Kidney epithelial cell (primary cell): ENCODE measurements around the gene GYG2. TPM values are rescaled to one million over a fixed set of nuclear protein-coding genes. Genes with fewer than 3 reads are reported as not detected.
"Not testable (repeated sequence)": the region's sequence is repeated elsewhere in the genome, so short reads cannot be mapped to it uniquely, and the experiment has no call there.

Experiments used
- DNase-seq: peaks from one replicate; pipeline ENCODE4 v3.0.0-alpha.2; 2010; ENCODE audit warnings: low read depth
- H3K27me3 ChIP-seq: 2 replicates; pipeline ENCODE4 v1.6.0; 2011; ENCODE audit warnings: low read length; ENCODE audit not compliant: control insufficient read depth, insufficient read depth
- H3K36me3 ChIP-seq: 2 replicates; pipeline ENCODE4 v1.5.1; 2011; ENCODE audit warnings: low read length; ENCODE audit not compliant: control insufficient read depth, insufficient read depth
- H3K4me3 ChIP-seq: 2 replicates; pipeline ENCODE4 v1.5.1; 2011; ENCODE audit warnings: low read depth, mild to moderate bottlenecking, control low read depth, low read length
- total RNA-seq: library from RNA; depleted of rRNA; stranded (reverse); fragments of >200 nt; gene quantifications from 2 replicates; pipeline ENCODE4 v1.2.3, GENCODE V29; 2015
- TF ChIP-seq, protein P1 (sequence below): IDR thresholded peaks from 2 replicates; pipeline ENCODE4 v1.5.1; 2011; ENCODE audit warnings: mild to moderate bottlenecking, moderate library complexity, low read length, control low read depth, inconsistent platforms; ENCODE audit not compliant: insufficient read depth, poor library complexity, severe bottlenecking

GYG2 gene
- total RNA-seq, 1 donor from 2014 or later, result 2.2 TPM

DNA sequence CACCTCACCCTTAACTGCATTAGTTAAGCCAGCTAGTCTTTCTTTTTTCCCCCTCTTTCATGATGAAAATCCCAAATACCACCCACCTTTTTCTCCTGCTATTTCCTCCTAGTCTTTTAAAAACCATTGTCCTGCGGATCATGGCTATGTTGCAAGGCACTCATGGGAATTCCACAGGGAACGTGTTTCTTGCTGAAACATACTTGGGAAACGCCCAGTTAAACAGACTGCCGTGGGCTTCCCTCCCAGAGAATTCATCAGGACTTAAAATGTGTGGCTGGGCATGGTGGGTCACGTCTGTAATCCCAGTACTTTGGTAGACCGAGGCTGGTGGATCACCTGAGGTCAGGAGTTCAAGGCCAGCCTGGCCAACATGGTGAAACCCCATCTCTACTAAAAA lies 44.7 kb upstream of the GYG2 start:
- no peak for DNase-seq
- Histone ChIP-seq H3K27me3 (peaks cover 2% of the 10 kb centered on the region), H3K36me3 (no peaks in the 10 kb centered on the region), H3K4me3 (no peak overlapping the region)
- TF ChIP-seq, protein P1, sequence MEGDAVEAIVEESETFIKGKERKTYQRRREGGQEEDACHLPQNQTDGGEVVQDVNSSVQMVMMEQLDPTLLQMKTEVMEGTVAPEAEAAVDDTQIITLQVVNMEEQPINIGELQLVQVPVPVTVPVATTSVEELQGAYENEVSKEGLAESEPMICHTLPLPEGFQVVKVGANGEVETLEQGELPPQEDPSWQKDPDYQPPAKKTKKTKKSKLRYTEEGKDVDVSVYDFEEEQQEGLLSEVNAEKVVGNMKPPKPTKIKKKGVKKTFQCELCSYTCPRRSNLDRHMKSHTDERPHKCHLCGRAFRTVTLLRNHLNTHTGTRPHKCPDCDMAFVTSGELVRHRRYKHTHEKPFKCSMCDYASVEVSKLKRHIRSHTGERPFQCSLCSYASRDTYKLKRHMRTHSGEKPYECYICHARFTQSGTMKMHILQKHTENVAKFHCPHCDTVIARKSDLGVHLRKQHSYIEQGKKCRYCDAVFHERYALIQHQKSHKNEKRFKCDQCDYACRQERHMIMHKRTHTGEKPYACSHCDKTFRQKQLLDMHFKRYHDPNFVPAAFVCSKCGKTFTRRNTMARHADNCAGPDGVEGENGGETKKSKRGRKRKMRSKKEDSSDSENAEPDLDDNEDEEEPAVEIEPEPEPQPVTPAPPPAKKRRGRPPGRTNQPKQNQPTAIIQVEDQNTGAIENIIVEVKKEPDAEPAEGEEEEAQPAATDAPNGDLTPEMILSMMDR, result no peak

DNA sequence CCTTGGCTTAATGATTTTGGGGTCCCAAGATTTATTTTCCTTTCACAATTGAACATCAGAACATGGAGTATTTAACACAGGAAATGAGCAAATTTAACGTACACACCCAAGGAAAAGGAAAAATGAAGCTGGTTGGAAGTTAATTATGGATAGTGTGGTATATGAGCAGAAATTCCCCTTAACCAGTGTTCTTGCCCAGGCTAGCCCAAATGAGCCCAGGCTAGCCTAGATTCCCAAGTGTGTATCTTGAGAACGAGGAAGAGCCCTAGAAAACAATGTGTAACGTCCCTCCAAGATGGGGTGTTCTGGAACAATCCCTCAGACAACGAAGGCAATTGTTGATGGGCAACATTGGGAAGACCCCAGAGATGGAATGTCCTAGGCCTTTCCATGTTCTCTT lies 43.2 kb upstream of the GYG2 start:
- TF ChIP-seq, protein P1, result no peak
- no peak overlapping the region for H3K4me3 ChIP-seq
- no peak for DNase-seq
- peaks cover 2% of the 10 kb centered on the region for H3K27me3 ChIP-seq
- no peaks in the 10 kb centered on the region for H3K36me3 ChIP-seq

DNA sequence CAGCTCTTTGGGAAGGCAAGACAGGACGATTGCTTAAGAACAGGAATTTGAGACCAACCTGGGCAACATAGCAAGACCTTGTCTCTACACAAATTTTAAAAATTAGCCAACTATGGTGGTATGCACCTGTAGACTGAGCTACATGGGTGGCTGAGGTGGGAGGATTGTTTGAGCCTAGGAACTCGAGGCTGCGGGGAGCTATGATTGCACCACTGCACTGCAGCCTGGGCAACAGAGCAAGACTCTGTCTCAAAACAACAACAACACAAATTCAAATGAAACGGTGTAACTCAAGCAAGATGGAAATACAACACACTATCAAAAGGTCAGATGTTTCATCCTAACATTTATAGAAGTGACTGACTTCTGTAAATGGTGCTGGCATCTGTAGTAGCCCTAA lies 39.8 kb upstream of the GYG2 start:
- Histone ChIP-seq H3K4me3 (no peak overlapping the region), H3K27me3 (no peaks in the 10 kb centered on the region), H3K36me3 (no peaks in the 10 kb centered on the region)
- DNase-seq, result no peak
- TF ChIP-seq, protein P1, result no peak

DNA sequence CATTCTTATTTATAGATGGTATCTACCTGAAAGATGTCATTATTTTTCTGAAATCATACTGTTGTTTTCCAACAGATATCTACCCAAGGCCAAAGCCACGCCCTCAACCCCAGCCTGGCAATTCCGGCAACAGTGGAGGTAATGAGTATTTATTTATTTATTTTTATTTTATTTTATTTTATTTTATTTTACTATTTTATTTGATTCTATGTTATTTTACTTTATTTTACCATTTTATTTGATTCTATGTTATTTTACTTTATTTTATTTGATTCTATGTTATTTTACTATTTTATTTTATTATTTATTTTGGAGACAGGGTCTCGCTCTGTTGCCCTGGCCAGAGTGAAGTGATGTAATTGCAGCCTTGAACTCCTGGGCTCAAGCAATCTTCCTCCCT lies 39.2 kb upstream of the GYG2 start:
- DNase-seq, result no peak
- Histone ChIP-seq H3K27me3 (no peaks in the 10 kb centered on the region), H3K36me3 (no peaks in the 10 kb centered on the region), H3K4me3 (no peak overlapping the region)
- TF ChIP-seq, protein P1, result no peak

DNA sequence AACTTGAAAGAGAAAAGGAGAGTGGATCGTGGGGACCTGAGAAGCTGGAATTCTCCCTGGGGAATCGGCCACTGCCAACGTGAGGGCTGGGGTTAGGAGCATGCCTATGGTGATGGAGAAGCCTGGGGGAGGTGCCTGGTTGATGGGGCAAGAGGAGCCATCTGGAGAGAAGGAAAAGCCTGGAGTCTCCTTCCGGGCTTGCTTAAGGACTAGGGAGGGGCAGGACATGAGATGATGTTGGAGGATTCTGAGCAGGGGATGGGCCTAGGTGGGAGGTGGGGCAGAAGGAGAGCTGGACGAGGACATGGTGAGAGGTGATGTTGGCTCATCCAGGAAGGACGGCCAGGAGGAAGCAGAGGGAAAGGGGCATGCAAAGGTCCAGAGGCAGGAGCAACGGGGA lies 35.0 kb upstream of the GYG2 start:
- H3K27me3 ChIP-seq, result no peaks in the 10 kb centered on the region
- no peak for DNase-seq
- H3K36me3 ChIP-seq, result no peaks in the 10 kb centered on the region
- no peak overlapping the region for H3K4me3 ChIP-seq
- TF ChIP-seq, protein P1, result no peak

DNA sequence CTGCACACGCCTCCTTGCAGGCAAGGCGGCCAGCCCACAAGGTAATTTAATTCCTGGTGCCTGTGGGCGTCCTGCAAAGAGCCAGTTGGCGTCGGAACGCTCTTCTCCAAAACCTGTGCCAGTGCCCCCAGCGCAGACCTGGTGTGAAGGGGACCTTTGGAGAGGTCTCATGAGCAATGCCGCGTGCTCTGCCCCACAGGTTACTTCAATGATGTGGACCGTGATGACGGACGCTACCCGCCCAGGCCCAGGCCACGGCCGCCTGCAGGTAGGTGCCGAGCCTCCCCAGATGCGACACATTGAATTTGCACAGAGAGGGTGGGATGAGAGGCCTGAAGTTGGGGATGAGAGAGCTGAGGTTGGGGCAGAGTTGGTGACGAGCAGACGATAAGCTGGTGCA lies 34.4 kb upstream of the GYG2 start:
- Histone ChIP-seq H3K36me3 (no peaks in the 10 kb centered on the region), H3K27me3 (no peaks in the 10 kb centered on the region), H3K4me3 (no peak overlapping the region)
- DNase-seq, result no peak
- TF ChIP-seq, protein P1, result no peak

DNA sequence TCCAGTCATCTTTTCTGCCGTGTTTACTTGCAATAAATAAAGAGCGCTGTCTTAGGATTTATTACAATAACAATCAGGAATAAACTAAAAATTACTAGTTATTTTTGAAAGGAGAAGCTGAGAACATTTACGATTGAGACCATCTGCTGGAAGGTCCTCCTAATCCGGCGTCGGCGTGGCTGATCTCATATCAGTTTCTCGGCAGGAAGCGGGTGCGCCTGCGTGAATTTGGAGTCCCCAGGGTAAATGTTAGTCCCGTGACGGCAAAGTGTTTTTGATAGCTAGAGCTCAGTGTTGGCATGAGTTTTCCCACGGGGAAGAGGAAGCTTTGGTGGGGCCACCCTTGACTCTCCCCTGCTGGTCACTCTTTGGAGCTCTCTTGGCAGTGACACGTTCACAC lies 31.9 kb upstream of the GYG2 start:
- H3K4me3 ChIP-seq, result not testable (repeated sequence)

More for the DNA sequence above, 31.9 kb upstream of the GYG2 start:
- DNase-seq, H3K36me3 ChIP-seq, H3K27me3 ChIP-seq: not testable (repeated sequence)
